Measurements from ENCODE around the gene ZCCHC9.
"Not testable (repeated sequence)": the region's sequence is repeated elsewhere in the genome, so short reads cannot be mapped to it uniquely, and the experiment has no call there.

ZCCHC9 gene

DNA sequence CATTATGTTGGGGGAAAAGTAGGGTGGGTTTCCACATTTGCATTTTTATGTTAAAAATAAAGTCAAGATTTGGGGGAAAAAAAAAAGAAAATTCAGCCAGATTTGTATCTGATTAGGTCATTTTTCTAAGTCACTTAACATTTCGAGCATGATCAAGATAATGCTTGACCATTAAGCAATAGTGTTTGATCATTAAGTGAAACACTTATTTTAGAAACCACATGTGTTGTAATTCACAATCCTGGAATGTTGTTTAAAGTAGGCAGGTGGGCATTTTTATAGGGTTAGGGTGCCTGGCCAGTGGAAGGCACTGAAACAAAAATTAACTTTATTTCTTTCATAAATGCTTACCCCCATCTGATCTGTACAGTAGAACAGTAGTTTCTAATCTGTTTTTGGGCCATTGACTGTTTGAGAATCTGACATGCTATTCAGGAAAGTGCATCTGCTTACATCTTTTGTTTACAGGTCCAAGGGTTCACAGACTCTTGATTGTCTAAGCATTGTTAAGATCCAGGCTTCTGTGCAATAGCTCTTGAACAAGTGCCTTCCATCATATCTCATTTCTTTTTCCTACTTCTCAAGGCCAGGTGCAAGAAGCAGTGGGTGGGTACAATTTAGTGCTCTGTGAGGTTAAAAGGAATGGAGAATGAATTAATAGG lies 9.1 kb downstream of the ZCCHC9 start:
- no peak for DNase-seq

DNA sequence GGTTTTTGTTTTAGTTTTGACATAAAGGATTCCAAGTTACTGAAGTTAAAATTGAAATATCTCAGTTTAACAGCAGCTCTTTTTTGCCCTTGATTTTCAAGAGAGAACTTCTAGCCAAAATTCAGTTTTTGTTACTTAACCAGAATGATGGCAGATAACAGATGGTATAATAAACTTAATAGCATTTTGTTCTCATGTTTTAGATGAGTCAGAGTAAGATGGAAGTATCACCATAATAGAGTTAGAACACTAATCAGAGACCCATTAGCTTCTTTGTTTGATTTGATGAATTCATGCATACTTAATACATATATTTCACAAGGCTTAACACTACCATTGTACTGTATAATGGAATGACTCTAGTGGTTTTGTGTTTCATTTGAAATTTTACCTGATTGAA lies 11.9 kb downstream of the ZCCHC9 start:
- DNase-seq: no peak

DNA sequence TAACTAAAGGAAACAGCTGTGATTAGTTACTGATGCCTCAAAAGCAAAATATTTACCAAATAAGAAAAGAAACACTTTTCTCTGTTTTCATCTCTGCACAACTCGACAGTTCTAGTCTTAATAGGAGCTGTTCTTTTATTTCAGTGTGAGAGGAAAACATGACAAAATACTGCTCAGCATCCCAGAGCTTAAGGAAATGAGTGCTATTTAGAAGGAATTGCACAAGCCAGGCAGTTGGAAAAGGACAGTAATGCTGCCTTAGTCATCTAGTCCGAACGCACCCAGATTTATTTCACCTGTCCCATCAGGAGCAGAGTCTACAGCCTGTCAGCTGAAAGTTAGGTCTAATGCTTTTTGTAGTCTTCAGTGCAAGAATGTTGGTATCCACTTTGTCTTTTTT lies 12.3 kb downstream of the ZCCHC9 start:
- no peak for DNase-seq

DNA sequence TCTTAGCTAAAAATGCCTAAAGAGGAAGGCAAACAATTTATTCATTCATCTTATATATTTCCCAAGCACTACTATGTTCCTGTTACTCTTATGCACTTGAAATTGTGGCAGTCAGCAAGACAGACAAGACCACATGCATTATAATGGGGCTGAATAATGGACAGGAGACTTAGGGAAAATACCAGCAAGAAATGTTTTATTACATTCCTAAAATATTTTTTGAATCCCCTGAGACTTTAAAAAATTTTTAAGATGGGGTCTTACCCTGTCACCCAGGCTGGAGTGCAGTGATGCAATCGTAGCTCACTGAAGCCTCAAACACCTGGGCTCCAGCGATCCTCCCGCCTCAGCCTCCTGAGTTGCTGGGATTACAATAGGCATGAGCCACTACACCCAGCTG lies 13.2 kb downstream of the ZCCHC9 start:
- no peak for DNase-seq

DNA sequence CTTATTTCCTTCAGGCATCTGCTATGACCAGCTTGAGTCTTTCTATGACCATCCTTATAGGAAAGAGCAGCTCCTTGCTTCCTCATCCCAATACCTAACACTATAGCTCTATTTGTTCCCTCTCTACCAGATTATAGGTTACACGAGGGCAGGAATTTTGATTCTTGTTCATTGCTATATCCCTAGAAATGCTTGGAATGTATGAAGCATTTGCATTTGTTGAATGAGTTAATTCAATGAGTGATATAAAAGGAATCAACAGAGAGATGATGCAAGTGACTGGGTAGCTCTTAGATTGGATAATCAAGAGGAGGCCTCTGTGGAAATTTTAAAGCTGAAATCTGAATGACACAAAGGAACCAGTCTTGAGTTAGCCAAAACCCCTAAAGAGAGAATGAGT lies 13.9 kb downstream of the ZCCHC9 start:
- no peak for DNase-seq

DNA sequence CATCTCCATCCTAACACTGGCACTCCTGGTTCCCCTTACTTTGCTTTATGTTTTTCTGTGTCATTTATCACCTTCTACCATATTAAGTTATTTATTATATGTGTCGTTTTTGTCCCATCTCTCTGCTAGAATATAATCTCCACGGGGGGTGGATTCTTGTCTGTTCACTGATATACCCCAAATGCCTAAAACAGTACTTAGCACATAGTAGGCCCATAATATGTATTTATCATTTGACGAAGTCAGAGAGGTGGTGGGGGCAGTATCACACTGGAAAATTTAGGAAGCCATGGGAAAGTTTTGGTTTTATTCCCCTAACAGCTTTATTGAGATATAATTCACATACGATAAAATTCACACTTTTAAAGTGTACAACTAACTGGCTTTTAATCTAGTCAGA lies 14.4 kb downstream of the ZCCHC9 start:
- no peak for DNase-seq

DNA sequence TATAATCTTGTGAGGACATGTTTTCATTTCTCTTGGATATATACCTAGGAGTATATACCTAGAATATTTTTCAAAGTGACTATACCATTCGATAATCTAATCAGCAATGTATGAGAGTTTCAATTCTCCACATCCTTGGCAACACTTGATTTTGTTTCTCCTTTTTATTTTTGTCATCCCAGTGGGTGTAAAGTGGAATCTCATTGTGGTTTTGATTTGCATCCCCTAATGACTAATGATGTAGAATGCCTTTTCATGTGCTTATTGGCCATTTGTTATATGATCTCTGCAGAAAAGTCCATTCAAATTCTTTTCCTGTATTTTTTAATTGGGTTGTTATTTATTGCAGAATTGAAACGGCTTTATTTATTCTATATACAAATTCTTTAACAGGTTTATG lies 15.2 kb downstream of the ZCCHC9 start:
- DNase-seq: no peak

DNA sequence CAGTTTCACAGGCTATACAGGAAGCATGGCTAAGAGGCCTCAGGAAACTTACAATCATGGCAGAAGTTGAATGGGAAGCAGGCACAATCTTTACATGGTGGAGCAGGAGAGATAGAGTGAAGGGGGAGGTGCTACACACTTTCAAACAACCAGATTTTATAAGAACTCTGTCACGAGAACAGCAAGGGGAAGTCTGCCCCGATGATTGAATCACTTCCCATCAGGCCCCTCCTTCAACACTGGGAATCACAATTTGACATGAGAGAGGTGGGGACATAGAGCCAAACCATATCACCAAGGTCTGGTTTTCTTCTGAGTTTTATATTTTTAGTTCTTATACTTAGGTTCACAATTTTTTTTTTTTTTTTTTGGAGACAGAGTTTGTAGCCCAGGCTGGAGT lies 16.1 kb downstream of the ZCCHC9 start:
- no peak for DNase-seq

DNA sequence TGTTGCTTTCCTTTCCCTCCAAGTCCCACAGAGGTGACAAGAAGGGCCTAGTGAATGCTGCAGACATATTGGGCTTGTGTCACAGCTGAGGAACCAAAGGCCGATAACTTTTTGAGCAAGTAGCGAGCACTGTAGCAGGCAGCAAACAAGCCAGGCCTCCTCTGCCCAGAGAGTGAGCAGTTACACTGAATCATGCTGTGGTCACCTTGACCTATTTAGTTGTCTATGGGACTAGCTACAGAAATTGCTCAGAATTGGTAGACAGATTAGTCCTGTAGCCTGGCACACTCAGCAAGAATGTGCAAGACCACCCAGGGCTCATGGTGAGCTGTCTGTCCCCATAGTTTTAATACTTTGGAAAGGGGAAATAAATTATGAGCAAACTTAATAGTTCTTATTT lies 25.2 kb downstream of the ZCCHC9 start:
- no peak for DNase-seq

DNA sequence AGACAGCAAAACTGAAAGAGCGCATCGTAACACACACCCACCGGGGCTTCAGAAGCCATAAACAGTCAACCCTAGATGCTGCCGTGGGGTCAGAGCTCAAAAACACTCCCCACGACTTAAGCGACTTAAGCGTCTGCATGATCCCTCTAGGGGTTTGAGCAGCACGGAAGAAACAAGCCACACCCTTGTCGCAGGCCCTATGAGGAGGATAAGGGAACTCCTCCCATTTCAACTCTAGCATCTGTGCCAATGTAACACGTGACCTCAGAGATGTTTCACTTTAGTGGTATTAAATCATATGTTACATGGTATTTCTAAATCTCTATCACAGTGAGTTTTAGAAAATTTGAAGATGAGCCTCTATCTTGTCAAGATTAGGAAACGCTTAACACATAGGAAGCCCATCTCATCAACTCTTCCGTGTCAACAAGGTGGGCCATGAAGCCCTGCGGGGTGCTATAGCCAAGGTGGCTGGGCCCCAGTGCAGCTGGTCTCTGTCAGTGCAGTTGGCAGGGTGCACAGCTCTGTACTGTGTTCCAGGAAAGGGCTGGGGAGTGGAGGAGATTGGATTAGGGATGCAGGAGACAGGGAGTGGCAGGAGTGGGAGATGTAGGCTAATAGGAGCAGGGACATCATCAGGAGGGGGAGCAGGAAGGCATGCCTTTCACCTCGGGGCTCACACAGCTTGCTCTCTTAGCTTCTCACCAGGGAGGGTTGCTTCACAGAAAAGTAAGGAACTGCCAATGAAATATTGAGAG lies 33.1 kb downstream of the ZCCHC9 start:
- DNase-seq: no peak

DNA sequence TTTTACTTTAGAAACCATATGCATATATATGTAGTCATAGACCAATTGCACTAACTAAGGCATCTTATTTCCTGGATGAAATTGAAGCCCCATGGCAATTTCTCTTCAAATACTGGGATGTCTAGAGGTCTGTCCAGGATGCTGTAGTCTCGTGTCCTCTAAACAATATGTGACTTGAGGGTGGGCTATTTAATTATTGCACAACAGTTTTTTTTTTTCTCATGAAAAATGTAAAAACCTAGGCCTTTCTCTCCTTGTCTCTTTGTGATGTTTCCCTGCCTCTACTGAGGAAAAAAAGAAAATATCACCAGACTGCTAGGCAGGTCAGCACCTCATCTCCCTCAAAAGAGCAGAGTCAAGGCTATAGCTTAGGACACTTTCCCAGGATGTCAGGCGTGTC lies 34.6 kb downstream of the ZCCHC9 start:
- no peak for DNase-seq

DNA sequence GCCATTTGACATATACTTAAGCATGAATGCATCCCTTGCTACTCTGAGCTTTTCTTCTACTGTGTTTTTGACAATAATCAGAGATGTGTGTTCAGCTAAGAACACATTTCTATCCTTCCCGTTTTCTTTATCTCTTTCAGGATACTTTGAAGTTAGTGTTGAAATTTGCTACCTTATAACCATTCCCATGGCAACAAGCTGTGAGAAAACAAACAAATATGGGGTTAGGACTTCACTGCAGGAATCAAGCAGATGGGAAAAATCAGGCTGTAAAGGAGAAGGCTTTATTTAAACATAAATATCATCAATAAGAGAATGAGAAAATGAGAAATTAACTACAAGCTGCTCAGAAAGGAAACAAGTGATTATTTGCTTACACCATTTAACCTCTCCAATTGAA lies 35.2 kb downstream of the ZCCHC9 start:
- DNase-seq: no peak

DNA sequence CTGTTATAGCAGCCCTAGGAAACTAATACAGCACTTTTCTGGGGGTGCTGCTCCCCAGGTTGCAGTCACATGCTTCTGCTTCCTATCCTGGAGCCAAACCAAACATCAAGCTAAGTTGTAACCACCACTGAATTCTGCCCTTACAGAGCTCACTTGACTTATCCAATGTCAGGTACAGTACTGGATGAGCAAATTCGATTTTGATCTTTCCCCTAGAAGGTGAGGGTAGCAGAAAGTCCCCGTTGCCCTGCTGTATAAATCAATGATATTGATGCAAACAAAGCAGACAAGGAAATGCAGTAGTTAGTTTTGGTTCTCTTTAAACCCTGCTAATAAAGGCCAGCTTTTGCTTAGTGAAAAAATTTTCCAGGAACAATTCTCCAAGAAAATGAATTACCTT lies 36.4 kb downstream of the ZCCHC9 start:
- no peak for DNase-seq

DNA sequence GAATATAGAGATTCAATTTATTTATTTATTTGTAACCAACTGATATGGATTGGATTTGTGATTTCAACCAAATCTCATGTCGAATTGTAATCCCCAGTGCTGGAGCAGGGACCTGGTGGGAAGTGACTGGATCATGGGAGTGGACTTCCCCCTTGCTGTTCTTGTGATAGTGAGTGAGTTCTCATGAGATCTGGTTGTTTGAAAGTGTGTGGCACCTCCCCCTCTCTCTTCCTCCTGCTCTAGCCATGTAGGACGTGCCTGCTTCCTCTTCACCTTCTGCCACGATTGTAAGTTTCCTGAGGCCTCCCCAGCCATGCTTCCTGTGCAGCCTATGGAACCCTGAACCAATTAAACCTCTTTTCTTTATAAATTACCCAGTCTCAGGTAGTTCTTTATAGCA lies 36.8 kb downstream of the ZCCHC9 start:
- not testable (repeated sequence) for DNase-seq

DNA sequence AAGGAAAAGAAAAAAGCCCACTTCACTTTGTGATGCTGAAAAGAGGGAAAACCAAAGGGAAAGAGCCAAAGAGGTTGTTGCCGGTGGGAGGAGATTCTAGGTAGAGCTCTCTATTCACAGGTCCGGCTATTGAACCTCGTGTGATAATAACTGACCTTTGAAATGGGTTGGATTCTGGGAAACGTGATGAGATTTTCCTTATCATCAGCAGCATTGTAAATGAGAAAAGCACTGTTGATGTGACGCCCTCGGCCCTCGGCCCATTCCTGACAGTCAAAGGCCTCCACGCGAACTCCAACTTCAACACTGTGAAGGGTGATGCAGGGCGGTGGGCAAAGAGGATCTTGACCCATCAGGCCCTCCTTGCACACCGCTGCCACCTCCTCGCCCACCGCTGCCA lies 43.3 kb downstream of the ZCCHC9 start:
- no peak for DNase-seq

DNA sequence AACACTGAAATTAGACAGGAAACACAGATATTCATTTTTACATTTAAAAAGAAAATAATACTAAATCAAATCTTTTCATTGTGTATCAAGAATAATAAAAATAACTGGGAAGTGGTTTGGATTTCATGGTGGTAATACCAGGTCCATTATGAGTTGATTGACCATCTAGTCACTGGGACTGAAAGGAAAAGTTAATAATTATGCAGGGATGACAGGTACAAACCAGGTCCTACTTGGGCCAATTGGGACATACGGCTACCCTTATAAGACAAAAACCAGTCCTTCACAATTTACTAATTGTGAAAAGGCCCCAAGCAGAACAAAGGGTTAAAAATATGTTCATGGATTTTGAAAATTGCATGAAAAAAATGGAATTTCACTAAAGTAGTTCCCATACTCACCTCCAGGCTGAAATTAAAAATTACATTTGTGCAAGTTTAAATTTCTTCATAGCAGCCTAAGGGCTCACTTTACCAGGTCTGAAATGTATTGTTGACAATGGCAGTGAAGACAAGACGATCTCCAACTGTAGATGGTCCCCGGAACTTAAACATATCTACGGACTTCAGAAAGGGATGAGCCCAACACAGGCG lies 44.1 kb downstream of the ZCCHC9 start:
- no peak for DNase-seq

DNA sequence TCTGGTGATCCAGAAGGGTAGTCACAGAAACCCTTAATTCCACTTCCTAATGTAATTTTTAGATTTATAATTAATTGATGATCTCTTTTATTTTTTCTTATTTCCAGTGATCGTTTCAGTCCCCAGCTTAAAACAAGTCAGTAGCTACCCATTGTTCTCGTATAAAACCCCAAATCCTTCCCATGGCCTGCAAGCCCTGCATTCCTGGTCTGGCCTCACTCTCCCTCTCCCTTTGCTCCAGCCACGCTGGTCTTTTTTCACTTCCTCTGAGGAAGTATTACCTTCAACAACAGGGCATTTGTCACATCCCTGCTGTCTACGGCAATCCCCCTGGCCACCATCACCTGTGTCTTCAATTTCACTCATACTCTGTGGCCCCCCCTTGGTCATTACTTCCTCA lies 47.8 kb downstream of the ZCCHC9 start:
- no peak for DNase-seq

DNA sequence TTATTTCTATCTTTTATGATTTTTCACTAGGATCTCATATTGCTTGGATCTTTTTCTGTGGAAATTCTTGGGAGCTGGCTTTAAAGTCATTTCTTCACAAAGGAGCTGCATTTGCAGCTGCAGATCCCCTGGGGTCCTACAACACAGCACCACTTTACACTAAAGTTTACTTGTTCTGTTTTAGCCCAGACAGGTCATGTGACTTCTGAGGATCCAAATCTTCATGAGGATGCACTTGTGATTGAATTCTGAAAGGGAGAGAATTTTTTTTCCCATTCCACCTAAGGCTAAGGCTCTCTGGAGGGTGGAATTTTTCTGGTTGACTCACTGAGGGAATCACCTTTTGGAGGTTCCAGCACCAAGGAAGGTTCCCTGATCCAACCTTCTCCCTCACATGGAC lies 49.1 kb downstream of the ZCCHC9 start:
- DNase-seq: no peak

DNA sequence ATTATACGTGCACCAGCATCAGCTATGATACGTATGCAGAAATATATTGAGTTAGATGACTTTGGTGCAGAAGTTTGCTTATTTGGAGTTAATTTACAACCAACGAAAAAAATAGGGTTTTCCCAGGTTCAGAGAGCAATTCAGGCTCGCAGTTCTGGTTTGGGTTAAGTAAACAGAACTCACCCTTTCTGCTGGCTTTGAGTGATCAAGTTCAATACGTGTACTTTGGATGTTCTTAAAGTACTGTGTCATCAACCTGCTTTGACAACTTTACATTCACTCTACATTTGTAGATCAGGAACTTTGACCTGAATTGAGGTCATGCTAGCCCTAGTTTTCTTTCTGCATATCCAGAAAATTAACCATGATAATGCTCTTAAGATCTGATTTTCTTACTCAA lies 51.8 kb downstream of the ZCCHC9 start:
- DNase-seq: no peak

DNA sequence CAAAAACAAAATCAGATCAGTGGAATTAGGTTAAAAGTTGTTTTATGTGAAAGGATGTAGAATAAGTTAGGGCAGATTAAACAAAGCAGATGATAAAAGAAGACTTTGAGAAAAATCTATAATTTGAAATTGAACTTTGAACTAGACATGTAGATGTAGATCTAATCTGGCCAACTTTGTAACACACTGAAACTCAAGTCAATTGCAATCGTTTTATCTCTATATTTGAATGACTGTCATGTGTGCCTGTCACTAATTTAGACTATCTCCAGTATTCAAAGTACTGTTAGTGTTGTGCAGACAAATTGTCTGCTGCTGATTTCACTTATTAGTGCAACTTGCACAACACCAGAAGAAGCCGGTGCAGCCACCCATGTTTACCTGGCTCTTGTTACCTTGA lies 52.7 kb downstream of the ZCCHC9 start:
- no peak for DNase-seq

DNA sequence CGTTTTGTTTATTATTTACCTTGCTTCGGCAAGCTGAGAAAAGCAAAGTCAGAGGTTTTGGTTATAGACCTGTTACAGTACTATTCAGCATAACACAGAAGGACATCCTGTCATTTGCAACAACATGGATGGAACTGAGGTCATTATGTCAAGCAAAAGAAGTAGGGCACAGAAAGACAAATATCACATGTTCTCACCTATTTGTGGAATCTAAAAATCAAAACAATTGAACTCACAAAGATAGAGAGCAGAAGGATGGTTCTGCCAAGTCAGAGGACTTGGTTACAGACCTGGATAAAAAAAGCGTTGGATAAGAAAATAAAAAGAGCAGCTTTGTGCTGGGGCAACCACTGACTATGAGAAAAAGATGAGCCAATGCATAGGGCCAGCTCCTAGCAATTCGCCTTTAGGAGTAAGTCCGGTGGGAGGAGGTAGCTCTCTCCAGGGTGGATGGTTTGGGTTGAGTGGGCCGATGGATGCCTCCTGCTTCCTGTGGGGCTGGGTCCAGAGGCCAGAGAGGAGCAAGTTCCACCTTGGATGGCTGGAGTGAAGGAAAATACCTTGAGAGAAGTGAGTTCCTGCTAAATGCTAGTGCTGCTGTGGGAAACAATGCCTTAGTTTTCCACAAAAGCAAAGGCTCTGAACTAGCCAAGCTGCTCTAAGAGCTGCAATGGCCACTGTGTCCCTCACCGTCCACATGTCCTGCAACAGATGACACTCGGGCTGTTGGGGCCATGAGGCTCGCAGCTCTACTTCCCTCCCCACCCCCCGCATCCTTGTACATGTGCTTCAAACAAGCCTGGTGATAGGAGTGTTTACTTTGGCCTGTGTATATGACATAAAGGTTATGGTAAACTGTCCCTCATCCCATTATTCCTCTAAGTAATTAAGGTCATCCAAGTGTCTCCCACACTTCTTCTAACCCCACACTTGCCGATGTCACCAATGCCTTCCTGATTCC lies 54.2 kb downstream of the ZCCHC9 start:
- DNase-seq: no peak

DNA sequence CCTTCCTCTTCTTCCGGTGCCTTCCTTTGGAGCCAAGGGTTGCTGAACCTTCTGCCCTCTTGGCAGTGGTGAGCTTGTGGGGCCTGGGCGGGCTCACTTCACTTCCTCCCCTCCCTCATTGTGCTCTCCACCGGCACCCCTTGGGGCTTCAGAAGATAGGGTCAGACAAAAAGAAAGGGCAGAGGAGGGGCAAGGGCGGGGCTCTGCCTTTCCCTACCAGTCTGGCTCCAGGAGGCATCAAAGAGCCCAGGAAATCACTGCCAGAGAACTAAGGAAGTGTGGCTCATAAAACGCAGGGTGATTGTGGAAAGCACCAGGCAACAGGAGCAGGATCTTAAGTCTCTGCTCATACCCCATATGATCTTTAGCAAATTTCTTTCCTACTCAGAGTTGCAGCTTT lies 57.7 kb downstream of the ZCCHC9 start:
- DNase-seq: no peak

DNA sequence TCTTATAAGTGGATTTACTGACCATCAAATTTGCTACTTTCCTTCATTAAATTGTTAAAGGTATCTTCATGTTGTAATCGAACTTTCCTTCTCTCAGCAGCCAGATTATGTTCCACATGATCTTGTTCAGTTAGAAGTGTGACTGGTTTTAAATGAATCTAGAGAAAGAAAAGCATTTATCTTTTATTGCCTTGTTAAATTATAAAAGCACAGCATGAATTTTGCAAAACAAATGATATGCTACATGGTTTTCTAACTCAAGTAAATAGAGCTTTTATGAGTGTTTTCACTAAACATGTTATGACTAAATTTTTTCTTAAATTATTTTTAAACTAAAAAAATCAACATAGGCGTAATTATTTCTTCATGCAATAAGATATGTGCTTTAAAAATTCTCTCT lies 58.5 kb downstream of the ZCCHC9 start:
- no peak for DNase-seq
